ENCODE data around the gene MAT1A.
"Not testable (repeated sequence)": the region's sequence is repeated elsewhere in the genome, so short reads cannot be mapped to it uniquely, and the experiment has no call there.

- TF ChIP-seq EZH2 (IDR thresholded peaks at IDR 0.05; ENCODE audit: insufficient read depth, poor library complexity, severe bottlenecking); EZH2phosphoT487 (IDR thresholded peaks at IDR 0.05; ENCODE audit: insufficient read depth, low read depth): not testable (repeated sequence)
These were observed 55.6 kb downstream of the MAT1A start for GRCh38 chr10:80233871-80234270.
